Smooth muscle cell (in vitro differentiated cells): ENCODE data around the gene RPE65. TPM values are rescaled to one million over a fixed set of nuclear protein-coding genes. Genes with fewer than 3 reads are reported as not detected.

Source experiments
- DNase-seq: peaks from one replicate; lab custom pipeline; 2025; ENCODE audit not compliant: unreplicated experiment; lab: John Stamatoyannopoulos, UW
- H2AFZ ChIP-seq: fragments of 200-600 bp; sonication (generic); 2 replicates; pipeline ENCODE4 v1.6.0; 2016; ENCODE audit warnings: antibody characterized with exemption, low read depth, mild to moderate bottlenecking
- H3F3A ChIP-seq: fragments of 200-600 bp; sonication (generic); 2 replicates; pipeline ENCODE4 v1.6.0; 2017; ENCODE audit warnings: antibody characterized with exemption, low read depth
- H3K27ac ChIP-seq: fragments of 200-600 bp; sonication (generic); 2 replicates; pipeline ENCODE4 v1.5.1; 2016; ENCODE audit warnings: low read depth, mild to moderate bottlenecking
- H3K27me3 ChIP-seq: fragments of 200-600 bp; sonication (generic); 2 replicates; pipeline ENCODE4 v1.6.1; 2016; ENCODE audit warnings: low read depth, mild to moderate bottlenecking
- H3K36me3 ChIP-seq: fragments of 200-600 bp; sonication (generic); 2 replicates; pipeline ENCODE4 v1.5.1; 2016; ENCODE audit warnings: low read depth
- H3K4me1 ChIP-seq: fragments of 200-600 bp; sonication (generic); 2 replicates; pipeline ENCODE4 v1.5.1; 2016; ENCODE audit warnings: low read depth
- H3K4me2 ChIP-seq: fragments of 200-600 bp; sonication (generic); 2 replicates; pipeline ENCODE4 v1.6.0; 2016; ENCODE audit warnings: mild to moderate bottlenecking
- H3K4me3 ChIP-seq: fragments of 200-600 bp; sonication (generic); 2 replicates; pipeline ENCODE4 v1.5.1; 2016; ENCODE audit warnings: mild to moderate bottlenecking
- H3K79me2 ChIP-seq: fragments of 200-600 bp; sonication (generic); 2 replicates; pipeline ENCODE4 v1.6.0; 2016; ENCODE audit warnings: low read depth, mild to moderate bottlenecking
- H3K9ac ChIP-seq: fragments of 200-600 bp; sonication (generic); 2 replicates; pipeline ENCODE4 v1.6.0; 2016; ENCODE audit warnings: low read depth
- H3K9me3 ChIP-seq: fragments of 200-600 bp; sonication (generic); replicated peaks from 2 replicates; pipeline ENCODE4 v1.5.1; 2016; ENCODE audit warnings: low read depth
- H4K20me1 ChIP-seq: fragments of 200-600 bp; sonication (generic); 2 replicates; pipeline ENCODE4 v1.6.0; 2016; ENCODE audit warnings: low read depth
- polyA plus RNA-seq: library from polyadenylated mRNA; unstranded; fragments of >200 nt; fragmentation: Nextera tagmentation; extraction: Ambion mirVana; gene quantifications from 2 replicates; pipeline ENCODE4 v1.2.1, GENCODE V29; 2016
- small RNA-seq: library from RNA; depleted of rRNA; stranded (forward); fragments of <200 nt; gene quantifications from one replicate; pipeline ENCODE3, GENCODE V24; 2014
- total RNA-seq: library from RNA; depleted of rRNA; stranded (reverse); fragments of >200 nt; gene quantifications from 2 replicates; pipeline ENCODE4 v1.2.3, GENCODE V29; 2014
- TF ChIP-seq, protein P1 (sequence below): fragments of 200-600 bp; sonication (generic); IDR thresholded peaks from 2 replicates; pipeline ENCODE4 v1.5.1; 2017; ENCODE audit warnings: borderline replicate concordance, mild to moderate bottlenecking, antibody characterized with exemption; ENCODE audit not compliant: insufficient read depth, poor library complexity, severe bottlenecking

Gene RPE65
- total and polyA plus RNA-seq, 2 experiments from 2014 or later: not detected

DNA sequence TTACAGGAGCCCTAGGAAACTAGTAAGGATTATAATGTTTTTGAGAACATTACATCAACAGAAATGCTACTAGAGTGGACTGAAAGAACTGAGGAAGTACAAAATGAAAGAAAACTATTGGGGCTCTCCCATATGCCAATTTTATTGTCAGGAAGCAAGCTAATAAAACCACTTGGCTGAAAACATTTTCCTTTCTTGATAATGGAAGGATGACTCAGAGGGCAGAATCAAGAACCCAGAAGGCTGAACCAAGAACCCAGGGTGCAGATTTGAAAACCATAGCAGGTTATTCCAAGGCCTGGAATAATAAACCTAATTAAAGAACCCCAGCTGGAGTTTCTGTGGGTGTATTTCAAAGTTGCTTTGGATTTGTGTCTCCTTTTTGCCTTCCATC lies 70.7 kb downstream of the RPE65 start:
- DNase-seq: no peak
- Histone ChIP-seq H3K4me1 (peaks cover 12% of the 10 kb centered on the region), H3K36me3 (no peaks in the 10 kb centered on the region), H3K4me2 (peak overlapping the region; percentile 62), H2AFZ (no peak overlapping the region), H3K79me2 (no peaks in the 10 kb centered on the region), H3F3A (no peaks in the 10 kb centered on the region), H4K20me1 (no peaks in the 10 kb centered on the region), H3K9me3 (no peaks in the 10 kb centered on the region), H3K9ac (no peak overlapping the region), H3K27me3 (no peaks in the 10 kb centered on the region), H3K27ac (peak overlapping the region; percentile 80), H3K4me3 (no peak overlapping the region)
- TF ChIP-seq, protein P1, sequence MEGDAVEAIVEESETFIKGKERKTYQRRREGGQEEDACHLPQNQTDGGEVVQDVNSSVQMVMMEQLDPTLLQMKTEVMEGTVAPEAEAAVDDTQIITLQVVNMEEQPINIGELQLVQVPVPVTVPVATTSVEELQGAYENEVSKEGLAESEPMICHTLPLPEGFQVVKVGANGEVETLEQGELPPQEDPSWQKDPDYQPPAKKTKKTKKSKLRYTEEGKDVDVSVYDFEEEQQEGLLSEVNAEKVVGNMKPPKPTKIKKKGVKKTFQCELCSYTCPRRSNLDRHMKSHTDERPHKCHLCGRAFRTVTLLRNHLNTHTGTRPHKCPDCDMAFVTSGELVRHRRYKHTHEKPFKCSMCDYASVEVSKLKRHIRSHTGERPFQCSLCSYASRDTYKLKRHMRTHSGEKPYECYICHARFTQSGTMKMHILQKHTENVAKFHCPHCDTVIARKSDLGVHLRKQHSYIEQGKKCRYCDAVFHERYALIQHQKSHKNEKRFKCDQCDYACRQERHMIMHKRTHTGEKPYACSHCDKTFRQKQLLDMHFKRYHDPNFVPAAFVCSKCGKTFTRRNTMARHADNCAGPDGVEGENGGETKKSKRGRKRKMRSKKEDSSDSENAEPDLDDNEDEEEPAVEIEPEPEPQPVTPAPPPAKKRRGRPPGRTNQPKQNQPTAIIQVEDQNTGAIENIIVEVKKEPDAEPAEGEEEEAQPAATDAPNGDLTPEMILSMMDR: no peak

Small RNAs within 50 kb of the gene (small RNA-seq; reads per million reads assigned to genes)
- not detected for gene AL139413.1

Other genes starting within 250 kb of the RPE65 start
- 92.5 and 112 TPM in 2 replicates for gene WLS, start 217.4 kb downstream of the RPE65 start, total RNA-seq
- gene WLS, start 217.4 kb downstream of the RPE65 start, polyA plus RNA-seq: 58.1 and 93.2 TPM in 2 replicates
- 4.6 and 11.1 TPM in 2 replicates for gene DEPDC1, start 47.1 kb upstream of the RPE65 start, total RNA-seq
- 4.6 and 6.3 TPM in 2 replicates for gene DEPDC1, start 47.1 kb upstream of the RPE65 start, polyA plus RNA-seq